Measurements from ENCODE around the gene CREB3L2.
"Not testable (repeated sequence)": the region's sequence is repeated elsewhere in the genome, so short reads cannot be mapped to it uniquely, and the experiment has no call there.

CREB3L2 gene

DNA sequence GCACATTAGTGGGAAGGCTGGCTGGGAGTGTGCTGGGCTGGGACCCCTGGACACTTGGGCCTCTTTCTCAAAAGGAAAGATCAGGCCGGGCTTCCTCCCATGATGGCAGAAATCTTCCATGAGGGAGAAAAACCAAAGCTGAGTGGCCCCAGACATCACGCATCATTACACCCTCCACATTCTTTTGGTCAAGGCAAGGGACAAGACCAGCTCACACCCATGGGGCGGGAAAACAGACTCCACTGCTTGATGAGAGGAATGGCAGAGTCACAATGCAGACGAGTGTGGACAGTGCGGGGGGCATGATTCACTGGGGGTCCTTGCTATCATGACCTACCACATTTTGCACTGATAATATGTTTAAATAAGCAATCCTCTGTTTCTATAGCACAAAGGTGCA lies 73.3 kb downstream of the CREB3L2 start:
- no peak for DNase-seq

DNA sequence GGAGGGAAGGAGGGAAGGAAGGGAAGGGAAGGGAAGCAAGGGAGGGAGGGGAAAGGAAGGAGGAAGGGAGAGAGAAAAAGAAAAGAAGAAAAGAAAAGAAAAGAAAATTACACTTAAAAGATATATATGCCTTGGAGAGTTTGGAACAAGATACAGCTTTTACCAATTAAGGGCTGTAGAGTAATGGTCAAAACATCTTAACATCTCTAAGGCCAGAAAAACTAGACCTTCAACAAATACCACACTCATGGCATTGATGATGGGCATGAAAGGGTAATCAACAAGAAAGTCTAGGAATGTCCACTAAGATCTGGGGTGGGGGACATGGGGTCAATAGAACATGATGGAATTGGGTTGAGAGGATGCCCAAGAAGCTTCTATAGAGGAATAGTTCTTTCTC lies 74.5 kb downstream of the CREB3L2 start:
- DNase-seq: no peak

DNA sequence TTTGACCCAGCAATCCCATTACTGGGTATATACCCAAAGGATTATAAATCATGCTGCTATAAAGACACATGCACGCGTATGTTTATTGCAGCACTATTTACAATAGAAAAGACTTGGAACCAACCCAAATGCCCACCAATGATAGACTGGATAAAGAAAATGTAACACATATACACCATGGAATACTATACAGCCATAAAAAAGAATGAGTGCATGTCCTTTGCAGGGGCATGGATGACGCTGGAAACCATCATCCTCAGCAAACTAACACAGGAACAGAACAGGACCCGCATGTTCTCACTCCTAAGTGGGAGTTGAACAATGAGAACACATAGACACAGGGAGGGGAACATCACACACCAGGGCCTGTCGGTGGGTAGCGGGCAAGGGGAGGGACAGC lies 75.7 kb downstream of the CREB3L2 start:
- not testable (repeated sequence) for DNase-seq

DNA sequence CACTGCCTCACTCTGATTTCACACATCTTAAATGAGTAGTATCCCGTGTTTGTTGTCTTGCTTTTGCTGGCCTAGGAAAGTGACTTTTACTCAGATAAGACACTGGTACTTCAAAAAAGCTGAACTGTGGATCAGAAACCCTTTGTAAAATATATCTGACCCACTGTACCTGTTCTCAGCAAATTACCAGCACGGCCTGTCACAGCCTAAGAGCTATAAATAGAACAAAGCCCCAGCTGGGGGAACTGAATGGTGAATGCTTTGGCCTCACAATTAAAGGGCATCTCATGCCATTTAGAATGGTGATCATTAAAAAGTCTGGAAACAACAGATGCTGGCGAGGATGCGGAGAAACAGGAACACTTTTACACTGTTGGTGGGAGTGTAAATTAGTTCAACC lies 76.1 kb downstream of the CREB3L2 start:
- DNase-seq: no peak

DNA sequence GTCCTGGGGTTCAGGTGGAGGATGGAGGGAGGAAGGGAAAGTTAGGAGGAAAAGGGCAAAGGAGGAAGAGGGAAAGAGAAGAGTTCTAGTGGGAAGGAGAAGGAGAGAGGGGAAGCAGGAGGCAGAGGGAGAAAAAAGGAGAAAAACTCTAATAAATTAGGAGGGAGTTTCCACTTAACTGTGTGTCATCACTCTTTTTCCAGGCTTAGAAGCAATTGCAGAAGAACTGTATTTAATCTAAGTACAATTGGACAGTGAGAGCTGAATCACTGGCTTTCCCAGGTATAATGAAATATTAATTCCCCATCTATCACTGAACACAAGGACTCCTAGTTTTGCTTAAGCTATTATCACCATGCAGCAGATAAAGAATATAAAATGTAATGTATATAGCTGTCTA lies 76.8 kb downstream of the CREB3L2 start:
- DNase-seq: no peak

DNA sequence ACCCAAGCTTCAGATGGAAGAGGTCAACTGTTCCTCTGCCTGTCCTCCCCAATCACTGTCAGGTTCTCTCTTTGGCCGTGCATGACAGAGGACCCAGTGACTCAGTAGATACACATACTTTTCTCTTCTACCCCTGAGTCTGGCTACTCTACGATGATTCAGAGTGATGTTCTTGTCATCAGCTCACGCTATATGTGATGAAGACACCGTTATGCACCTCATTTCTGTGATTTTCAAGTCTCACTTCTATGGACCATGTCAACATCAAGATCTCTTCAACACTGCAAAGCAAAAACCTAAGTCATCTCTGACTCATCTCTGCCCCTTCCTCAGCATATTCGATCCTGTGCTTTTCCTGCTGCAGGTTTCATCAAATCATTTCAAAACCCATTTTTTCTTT lies 78.5 kb downstream of the CREB3L2 start:
- DNase-seq: peak; percentile 90

DNA sequence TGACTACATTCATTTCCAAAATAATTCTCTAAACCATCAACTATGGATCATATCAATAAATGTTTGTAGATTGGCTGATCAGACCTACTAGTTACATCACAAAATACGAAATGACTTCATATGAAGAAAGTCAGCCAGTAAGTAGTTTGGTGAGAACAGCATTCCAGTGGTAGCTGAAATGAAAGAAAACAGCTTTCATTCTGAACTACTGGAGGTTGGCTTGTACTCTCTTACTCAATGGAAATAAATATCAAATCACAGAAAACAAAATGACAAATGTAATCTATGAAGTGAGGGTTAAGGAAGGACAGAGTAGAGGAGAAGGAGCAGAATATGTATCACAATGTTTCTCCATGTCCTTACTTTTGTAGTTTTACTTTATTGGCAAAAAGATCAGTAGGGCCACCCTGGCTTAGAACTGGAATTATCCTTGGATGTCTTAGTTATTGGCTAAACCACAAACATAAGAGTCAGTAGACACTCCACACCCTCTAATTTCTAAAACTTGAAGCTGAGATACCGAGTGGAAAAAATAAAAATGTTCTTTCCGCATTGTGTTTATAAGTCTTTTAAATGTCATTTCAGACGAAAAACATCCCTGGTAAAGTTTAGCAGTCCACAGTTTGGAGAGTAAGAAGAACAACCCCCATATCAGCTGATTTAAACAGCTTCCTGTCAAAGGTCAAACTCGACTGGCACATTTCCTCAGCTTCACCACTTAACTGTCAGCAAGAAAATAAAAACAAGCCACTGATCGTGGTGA lies 81.1 kb downstream of the CREB3L2 start:
- DNase-seq: no peak

DNA sequence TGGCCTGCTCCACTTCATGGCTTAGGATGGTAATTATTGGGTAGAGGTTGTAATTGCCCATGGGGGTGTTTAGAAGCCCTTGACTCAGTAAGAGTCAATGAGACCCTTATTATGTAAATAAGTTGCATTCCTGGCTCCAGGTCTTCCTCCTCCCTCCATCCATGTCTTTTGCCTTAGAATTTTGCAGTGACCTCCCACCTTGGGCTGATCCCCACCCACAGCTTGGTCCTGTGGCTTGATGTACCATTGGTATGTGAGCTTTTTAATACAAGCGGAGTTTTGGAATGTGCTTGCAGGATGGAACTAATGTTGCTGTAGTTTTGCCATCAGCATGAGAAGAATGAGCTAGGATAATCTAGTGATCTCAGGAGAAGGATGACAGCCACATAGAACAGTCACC lies 81.9 kb downstream of the CREB3L2 start:
- DNase-seq: no peak

DNA sequence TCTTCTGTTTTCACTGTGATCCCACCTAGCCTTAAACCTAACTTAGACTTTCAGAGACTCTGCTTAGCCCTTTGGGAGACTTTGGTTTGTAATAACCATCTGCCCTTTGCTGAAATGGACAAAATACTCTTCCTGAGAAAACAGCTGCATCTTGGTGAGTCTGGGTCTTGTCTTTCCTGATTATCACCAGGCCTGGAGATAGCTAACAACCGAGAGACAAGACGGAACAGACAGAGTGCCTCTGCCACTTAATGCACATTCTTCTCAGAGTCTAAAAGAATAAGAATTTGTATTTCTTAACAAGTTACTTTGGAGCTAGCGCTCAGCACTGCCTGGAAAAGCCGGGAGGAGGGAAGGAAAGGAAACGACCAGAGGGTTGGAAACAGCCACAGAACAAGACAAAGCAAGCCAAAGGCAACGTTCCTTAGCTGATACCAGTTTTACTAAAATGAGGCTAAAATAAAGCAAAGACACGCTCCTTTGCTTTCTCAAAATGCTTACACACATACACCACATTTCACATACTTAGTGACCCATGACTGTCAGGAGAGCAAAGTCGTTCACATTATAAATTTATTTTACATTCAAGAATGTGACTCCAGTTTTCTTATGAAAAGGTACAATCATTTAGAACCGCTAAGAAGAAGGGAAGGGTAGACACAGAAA lies 84.8 kb downstream of the CREB3L2 start:
- DNase-seq: no peak

DNA sequence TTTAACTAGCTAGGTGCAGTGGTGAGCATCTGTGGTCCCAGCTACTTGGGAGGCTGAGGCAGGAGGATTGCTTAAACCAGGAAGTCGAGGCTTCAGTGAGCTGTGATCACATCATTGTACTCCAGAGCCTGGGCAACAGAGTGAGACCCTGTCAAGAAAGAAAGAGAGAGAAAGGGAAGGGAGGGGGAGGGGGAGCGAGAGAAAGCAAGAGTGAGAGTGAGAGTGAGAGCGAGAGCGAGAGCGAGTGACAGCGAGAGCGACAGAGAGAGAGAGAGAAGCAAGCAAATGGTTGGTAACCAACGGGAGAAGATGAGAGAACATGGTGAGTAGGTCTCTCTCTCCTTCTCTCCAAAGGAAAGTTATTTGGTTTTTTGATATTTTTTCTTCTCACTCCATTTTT lies 85.3 kb downstream of the CREB3L2 start:
- no peak for DNase-seq

DNA sequence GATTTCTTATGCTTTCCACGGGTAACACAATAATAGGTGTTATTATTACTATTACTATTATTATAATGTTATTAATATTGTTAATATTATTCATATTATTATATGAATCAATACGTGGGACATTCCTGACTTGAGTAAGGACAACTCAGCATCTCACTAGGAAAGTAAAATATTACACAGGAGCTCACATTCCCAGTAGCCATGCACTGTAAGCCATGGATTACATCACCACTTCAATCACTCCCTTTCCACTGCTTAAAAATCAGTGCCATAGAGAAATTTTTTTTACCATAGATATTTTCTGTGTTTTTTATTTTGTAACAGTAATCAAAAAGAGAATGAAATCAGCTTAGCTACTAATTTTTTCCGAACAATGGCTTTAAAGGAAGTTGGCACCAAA lies 86.6 kb downstream of the CREB3L2 start:
- no peak for DNase-seq

DNA sequence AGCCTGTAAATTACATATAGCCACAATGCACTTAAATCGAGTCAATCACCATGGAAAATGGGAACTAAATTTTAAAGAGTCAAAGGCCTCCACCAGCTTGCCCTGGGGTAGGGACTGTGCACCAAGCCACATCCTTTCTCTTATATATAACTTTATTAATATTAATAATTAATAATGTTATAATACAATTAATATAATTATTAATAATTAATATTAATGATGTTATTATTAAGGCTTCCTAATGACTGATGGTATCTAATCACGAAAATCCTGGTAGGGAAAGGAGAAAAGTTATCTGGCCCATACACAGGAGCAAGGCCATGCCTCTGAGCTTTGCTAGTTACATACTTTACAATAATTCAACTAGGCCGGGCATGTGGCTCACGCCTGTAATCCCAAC lies 87.9 kb downstream of the CREB3L2 start:
- no peak for DNase-seq

DNA sequence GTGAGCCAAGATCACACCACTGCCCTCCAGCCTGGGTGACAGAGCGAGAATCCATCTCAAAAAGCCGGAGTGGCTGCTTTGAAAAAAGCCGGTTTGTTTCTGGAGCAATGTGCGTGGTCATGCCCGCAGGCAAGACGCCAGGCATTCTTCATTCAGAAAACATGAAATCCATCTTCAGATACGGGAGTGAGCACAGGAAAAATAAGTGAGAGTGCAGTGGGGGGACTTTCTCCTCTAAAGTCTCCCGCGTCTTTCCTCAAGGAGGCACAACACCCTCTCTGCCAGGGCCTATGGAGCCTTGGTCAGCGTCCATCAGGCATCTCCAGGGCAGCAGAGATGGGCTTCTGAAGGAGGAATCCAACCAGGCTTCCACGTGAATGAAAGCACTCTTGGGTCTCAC lies 92.8 kb downstream of the CREB3L2 start:
- no peak for DNase-seq

DNA sequence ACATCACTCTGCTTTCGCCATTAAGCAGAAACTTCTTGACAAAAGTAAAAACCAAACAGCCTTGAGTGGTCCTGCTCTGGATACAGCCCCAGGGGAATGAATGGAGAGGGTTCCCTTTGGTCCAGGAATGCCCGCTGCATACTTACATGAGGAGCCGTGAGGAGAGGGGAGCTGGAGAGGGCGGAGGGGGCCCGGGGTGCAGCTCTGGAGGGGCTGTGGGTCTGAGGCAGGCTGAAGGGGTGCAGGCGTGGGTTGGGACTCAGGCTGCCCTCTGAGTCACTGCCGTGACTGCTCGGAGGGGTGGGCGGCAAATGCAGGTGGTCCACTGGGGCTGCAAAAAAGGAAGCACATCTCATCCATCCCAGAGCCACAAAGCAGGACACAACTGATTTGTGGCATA lies 93.8 kb downstream of the CREB3L2 start:
- DNase-seq: no peak

DNA sequence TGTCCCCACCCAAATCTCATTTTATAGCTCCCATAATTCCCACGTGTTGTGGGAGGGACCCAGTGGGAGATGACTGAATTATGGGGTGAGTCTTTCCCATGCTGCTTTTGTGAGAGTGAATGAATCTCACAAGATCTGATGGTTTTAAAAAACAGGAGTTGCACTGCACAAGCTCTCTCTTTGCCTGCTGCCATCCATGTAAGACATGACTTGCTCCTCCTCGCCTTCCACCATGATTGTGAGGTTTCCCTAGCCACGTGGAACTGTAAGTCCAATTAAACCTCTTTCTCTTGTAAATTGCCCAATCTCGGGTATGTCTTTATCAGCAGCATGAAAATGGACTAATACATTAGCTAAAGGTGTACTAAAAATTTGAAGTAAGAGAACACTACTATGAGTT lies 95.2 kb downstream of the CREB3L2 start:
- not testable (repeated sequence) for DNase-seq

DNA sequence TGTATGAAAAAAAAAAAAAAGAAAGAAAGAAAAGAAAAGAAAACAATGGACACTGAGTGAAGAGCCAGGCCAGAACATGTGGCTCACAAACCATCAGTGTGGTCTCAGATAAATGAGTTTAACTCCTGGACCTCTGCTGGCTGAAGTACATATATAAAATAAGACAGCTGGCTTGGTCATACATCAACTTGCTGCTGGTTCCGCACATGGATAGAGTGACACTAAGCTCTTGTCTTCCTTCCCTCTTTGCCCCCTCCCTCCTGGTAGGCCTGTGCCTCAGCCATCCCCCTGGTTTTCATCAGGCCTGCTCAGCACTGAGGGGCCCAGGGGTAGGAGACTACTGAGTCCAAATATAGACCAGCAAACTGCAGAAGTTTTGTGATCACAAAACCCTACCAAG lies 97.1 kb downstream of the CREB3L2 start:
- DNase-seq: no peak

DNA sequence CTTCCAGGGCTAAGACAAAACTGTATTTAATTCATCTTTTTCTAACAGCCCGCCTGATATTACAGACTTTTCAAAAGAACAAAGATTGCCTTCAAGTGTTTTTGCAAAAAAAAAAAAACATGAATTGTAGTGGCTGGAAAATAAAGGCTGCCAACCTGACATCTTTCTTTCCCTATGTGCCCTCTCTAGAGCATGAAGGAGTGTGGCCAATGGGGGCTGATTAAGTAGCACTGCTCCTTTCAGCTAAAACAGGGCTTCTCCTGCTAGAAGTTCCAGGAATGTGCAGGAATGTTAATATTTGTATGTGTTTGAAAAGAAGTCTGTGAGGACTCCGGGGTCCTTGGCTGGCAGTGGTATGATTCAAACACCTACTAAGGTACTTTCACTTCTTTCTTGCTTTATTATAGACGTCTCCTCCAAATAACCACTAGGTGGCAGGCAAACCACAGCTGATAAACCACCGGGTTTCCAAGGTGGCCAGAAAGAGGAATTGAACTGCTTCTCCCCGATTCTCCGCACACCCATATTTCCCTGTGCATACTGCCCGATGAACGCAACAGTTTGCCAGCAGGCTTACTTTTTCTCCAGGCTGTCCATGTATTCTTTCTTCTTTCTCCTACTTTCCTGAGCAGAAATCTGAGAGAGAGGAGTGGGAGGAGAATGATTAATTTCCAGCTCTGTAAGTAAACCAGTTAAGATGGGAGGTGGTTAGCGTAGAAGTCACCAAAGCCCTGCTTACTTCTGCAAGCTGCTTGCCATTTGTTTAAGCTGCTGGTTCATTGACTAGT lies 98.3 kb downstream of the CREB3L2 start:
- peak; percentile 75 for DNase-seq

DNA sequence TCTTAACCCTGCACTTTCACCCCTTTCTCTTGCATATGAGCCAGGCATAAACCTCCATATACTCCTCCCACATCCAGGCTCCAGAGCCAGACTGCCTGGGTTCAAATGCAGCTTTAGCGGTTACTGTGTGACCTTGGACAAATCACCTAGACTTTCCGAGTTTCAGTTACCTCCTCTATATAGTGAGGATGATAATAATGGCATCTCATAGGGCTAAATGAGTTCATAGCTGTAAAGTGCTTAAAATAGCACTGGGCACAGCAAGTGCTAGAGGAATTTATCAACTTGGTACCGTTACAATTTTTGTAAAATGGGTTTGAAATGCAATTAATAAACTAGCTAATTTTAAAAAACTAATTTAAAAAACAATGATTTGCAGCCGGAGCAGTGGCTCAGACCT lies 101.7 kb downstream of the CREB3L2 start:
- no peak for DNase-seq

DNA sequence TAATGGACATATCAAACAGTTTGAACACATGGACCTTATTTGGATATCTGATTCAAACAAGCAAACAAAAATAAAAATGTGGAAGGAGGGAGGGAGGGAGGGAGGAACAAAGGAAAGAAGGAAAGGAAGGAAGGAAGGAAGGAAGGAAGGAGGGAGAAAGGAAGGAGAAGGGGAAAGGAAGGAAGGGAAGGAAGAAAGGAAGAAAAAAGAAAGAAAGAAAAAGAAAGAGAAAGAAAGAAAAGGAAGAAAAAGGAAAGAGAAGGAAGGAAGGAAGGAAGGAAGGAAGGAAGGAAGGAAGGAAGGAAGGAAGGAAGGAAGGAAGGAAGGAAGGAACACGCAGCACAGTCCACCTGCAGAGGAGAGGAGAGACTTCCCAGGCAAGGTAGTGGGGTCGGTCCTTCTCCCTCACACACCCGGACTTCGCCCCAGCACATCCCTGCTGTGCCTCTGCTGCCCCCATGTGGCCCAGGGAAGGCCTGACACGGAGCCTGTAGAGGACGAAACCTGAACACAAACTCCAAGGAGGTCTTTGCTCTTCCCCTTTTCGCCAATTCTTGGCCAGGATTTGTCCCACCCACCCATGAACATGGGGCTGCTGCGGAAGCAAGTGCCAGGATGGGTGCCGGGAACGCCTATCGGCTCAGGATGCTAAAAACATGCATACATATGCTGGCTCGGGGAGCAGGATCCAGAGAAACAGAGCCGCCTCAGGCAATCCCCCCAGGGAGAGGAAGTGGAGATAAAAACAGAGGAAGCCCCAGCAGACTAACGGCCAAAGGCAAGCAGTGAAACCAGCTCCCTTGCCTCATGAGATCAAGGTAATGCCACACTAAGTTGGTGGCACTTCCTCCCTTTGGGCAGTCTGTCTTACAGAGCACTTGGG lies 102.8 kb downstream of the CREB3L2 start:
- peak; percentile 82 for DNase-seq

DNA sequence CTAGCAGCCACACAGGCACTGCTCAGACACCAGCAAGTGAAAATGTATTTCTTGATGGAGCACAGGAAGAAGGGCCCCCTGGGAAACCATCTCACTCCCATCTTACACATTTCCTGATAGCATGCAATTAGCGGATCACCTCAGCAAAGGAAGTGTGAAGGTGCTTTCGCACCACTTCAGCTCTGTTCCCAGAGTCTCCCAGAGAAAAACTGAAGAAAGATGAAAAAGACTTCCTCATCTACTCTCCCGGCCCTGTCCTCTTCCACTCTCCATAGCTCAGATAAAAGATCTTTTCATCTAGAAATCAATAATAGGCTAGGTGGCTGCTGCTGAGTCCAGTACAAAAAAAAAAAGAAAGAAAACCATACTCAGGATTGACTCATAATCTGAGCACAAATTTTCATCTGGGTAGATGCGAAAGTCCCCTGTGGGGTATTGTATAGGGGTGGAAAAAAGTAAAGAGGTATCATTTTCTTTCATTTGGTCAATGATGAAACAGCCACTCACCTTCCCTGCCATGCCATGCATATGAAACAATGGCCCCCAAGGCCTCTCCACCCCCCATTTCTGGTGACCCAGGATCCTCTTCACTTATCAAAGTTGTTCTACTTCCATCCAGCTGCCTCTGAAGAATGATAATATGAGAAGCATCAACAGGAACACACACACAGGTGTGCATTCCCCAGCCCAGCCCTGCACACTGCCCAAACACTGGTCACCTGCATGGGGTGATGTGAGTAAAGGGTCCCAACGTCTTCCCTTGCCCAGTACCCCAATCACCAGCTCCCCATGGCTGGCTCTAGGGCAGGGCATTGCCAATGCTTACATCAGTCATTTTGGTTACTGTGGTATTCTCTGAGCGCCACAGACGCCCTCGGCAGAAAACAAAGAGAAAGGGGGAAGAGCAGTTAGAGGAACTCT lies 106.3 kb downstream of the CREB3L2 start:
- DNase-seq: no peak

DNA sequence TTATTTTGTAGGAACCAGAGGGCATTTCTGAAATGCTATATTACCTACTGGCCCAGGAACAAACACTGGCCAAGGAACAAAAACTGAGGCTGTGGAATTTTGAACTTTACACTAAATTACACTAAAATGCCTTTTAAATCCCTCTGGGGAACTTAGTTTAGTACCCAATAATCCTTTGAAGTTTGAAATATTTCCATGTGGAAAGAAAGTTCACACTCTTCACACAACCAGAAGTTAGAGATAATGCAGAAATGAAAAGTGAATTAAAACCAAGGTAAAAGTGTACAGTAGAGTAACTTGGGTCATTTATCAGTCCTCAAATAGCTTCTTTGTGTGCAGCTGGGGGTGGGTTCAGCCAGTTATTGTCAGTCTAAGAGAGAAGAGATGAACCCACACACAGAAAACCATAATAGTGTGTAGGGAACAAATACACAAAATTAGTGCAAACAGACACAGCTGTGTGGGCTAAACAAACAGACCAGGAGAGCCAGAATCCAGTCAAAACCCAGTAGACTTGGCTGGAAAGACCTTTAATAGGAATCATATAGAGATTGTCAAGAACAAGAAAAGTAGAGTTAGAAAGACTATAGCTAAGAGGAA lies 108.6 kb downstream of the CREB3L2 start:
- DNase-seq: no peak
